Keratinocyte (primary cell): ENCODE measurements around the gene MZT2A.
"Not testable (repeated sequence)": the region's sequence is repeated elsewhere in the genome, so short reads cannot be mapped to it uniquely, and the experiment has no call there.

Source experiments
- EZH2 ChIP-seq: IDR thresholded peaks from one replicate; pipeline ENCODE4 v1.6.1; 2012; ENCODE audit warnings: inconsistent platforms, mild to moderate bottlenecking, low read length, moderate library complexity
- TF ChIP-seq, protein P1 (sequence below), 3 experiments: IDR thresholded peaks in 1 of 3; conservative IDR thresholded peaks in 1 of 3; optimal IDR thresholded peaks in 1 of 3; 2 replicates in 2 of 3; 3 replicates in 1 of 3; pipeline versions ENCODE3 to v1.5.1; 2011; ENCODE audit warnings: low read length in 3 of 3, mild to moderate bottlenecking in 3 of 3, moderate library complexity in 2 of 3, control low read depth in 1 of 3, inconsistent platforms in 1 of 3; ENCODE audit not compliant: insufficient read depth in 2 of 3; ENCODE audit errors: extremely low read depth in 1 of 3

GRCh38 chr2:131534317-131534672 lies 42.1 kb upstream of the MZT2A start:
- TF ChIP-seq, protein P1, sequence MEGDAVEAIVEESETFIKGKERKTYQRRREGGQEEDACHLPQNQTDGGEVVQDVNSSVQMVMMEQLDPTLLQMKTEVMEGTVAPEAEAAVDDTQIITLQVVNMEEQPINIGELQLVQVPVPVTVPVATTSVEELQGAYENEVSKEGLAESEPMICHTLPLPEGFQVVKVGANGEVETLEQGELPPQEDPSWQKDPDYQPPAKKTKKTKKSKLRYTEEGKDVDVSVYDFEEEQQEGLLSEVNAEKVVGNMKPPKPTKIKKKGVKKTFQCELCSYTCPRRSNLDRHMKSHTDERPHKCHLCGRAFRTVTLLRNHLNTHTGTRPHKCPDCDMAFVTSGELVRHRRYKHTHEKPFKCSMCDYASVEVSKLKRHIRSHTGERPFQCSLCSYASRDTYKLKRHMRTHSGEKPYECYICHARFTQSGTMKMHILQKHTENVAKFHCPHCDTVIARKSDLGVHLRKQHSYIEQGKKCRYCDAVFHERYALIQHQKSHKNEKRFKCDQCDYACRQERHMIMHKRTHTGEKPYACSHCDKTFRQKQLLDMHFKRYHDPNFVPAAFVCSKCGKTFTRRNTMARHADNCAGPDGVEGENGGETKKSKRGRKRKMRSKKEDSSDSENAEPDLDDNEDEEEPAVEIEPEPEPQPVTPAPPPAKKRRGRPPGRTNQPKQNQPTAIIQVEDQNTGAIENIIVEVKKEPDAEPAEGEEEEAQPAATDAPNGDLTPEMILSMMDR (optimal IDR thresholded peaks at IDR 0.05 in 1 of 3, IDR thresholded peaks at IDR 0.05 in 1 of 3, conservative IDR thresholded peaks at IDR 0.05 in 1 of 3; ENCODE audit: extremely low read depth in 1 of 3, insufficient read depth in 2 of 3, low read length in 3 of 3) = not testable (repeated sequence)
- TF ChIP-seq EZH2 = not testable (repeated sequence)
